Left lobe of liver (tissue), 2 donors: ENCODE measurements around the gene ADSS1. TPM values are rescaled to one million over a fixed set of nuclear protein-coding genes. Genes with fewer than 3 reads are reported as not detected.

ENCODE experiments used
- ATAC-seq: fragments of 200-7000 bp; cut with Tn5 transposase; one replicate; pipeline ENCODE4 v1.9.1; 2020; ENCODE audit warnings: mild to moderate bottlenecking, moderate library complexity
- DNase-seq: peaks from one replicate; pipeline ENCODE4 v3.0.0-alpha.2; 2020; ENCODE audit warnings: low spot score
- total RNA-seq: library from RNA; stranded (reverse); gene quantifications from one replicate; pipeline ENCODE4 v1.2.1, GENCODE V29; 2021
- donor health status: DM: no; HTN: no; CAD: no; lungs with moderate emphysema.
- donor health status: DM: no; HTN: yes; CAD: no.

ADSS1 gene
- total RNA-seq = 51.9 TPM

DNA sequence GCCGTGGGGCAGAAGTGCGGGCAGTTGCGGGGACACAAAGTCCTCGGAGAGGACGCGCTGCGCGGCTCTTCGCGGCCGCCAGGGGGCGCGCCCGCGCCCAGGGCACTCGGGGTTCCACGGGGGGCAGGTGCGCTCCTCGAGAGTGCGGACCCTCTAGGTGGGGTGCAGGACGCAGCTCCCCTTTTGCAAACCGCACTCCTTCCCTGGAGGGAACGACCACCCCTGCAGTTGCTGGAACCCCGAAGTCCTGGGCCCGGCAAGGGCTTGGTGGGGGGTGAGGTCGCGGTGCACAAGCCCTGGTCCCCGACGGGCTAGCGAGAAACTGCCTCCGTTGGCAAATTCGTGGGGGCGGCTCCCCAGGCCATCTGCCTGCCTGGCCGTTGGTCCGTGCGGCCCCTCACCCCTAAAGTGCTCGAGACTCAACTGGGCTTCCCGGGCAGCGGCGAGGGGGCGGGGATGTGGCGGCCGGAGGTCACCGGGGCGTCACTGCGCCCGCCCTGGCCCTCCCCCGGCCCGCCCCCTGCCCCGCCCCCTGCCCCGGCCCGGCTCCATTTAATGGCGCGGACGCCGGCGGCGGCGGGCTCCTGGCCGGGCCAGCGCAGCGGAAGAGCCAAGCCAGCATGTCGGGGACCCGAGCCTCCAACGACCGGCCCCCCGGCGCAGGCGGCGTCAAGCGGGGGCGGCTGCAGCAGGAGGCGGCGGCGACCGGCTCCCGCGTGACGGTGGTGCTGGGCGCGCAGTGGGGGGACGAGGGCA lies at the start of gene ADSS1:
ADSS1 (plus strand) TSS at position 579 of the 756 bp plus-strand sequence; CDS start at position 621, 42 bp downstream.
- ATAC-seq = peak; percentile 70
- DNase-seq = peak; percentile 89

DNA sequence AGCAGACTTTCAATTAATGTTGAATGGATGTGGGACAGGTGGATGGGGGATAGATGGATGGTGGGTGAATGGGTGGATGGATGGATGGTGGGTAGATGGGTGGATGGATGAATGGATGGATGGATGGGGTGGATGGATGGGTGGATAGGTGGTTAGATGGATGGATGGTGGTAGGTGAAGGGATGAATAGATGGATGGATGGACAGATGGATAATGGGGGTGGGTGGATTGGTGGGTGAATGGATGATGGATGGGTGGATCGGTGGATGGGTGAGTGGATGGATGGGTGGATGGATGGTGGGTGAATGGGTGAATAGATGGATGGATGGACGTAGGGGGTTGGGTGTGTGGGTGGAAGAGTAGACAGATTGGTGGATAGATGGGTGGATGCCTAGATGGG lies 48.6 kb upstream of the ADSS1 start:
- no peak for DNase-seq
- ATAC-seq = no peak

DNA sequence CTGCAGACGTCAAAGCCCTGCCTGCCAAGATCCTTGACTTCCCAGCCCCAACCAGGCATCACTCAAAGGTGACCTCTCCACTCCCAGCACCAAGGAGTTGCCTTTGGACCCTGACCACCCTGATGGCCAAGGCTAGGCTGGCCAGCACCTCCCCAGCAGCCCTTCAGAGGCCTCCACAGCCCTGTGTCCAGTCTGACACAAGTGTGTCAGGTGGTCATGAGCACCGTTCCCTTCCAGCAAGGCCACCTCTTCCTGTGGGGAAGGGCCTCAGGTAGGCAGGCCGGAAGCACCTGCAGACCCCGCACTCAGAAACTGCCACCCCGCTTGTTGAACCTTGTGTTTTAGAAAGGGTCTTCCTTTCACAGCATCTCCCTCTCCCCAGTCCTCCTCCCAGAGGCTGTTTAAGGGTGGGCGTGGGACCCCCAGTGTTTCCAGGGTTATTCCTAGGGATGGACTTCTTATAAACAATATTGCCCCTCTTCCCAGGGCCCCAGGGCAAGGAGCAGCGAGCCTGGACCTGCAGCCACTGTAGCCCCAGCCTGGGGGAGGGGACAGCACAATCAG lies 47.8 kb upstream of the ADSS1 start:
- ATAC-seq (no peak), DNase-seq (no peak)

DNA sequence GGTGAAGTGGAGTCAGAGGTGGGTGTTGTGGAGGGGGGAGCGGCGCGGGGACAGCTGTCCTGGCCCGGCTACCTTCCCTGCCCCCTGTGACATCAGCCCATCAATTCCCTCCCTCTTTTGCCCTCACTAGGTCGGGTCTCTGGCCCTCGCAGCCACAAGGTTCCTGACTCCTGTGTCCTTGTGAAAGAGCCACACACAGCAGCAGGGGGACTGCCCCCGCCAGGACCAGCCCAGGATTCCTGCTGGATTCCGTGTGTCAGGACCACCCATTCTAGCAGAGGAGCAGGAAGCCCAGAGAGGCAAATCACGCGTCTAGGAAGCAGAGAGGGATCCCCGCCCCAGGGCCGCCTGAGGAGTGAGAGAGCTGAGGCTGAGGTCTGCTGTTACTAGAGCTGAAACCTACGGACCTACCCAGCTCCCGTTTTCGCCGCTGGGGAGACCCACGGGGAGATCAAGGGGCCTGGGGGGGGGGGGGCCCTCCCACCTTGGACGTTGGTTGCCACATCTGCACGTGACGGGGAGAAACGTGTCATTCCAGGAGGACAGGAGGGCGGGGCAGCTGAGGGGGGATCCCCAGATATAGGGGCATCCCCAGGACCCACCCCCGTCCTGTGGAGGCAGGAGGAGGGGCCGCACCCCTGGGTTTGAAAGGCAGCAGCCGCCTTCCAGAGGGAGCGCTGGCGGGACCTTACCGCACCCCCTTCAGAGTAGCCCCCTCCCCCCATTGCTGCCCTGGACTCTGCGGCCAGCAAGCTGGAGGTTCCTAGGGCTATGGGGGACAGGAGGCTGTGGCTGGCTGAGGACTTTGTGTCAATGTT lies 47.1 kb upstream of the ADSS1 start:
- DNase-seq (no peak), ATAC-seq (no peak)

DNA sequence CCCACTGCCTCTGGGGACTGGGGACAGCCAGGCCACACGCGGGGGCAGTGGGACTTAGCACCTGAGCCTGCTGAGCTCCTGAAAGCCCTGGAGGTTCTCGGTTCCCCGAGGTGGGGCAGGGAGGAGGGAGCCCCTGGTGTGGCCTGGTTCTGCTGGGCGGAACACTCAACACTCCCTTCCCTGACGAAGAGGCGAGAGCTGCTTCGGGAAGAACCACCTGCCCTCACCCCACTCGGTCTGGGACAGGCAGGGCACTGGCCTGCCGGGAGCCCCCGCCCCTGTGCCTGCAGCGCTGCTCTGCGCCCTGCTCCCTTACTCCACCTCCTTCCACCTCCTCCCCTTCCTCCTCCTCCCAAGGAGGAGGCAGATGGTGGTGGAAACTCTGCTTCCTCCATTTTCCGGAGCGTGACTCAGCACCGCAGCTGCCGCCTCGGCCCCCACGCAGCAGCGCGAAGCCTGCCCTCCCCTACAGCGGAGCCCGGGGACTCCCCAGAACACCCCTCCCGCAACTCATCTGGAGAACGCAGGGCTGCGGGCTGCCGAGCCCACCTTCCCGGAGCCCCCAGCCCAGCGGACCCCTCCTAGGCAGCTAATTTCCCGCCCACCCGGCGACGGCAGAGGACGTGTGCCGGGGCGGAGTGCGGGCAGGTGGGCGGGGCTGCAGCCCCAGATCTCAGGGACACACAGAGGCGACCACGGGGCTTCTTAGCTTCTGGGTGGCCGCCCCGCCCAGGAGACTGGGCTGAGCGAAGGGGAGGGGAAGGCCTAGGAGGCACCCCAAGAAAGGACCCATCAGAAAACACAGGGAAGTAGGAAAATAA lies 46.3 kb upstream of the ADSS1 start:
- ATAC-seq (peak; percentile 52), DNase-seq (peak; percentile 61)

DNA sequence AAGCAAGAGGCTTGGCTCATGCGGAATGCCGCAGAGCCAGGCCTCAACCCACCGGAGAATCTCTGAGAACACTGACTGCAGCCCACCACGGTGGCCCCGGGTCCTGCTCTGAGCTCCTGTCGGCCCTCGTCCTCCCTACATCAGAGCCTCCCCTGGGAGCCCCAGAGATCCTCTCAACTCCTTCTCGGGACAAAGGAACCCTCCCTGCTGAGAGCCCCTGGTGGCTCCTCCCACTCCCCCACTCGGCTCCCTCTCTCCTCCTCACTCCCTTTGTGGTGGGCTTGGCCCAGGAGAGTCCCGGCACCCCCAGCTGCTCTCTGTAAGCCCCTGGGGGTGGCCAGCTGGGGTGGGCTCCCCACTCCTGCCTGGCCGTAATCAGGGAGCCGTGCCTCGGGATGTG lies 45.7 kb upstream of the ADSS1 start:
- DNase-seq = no peak

DNA sequence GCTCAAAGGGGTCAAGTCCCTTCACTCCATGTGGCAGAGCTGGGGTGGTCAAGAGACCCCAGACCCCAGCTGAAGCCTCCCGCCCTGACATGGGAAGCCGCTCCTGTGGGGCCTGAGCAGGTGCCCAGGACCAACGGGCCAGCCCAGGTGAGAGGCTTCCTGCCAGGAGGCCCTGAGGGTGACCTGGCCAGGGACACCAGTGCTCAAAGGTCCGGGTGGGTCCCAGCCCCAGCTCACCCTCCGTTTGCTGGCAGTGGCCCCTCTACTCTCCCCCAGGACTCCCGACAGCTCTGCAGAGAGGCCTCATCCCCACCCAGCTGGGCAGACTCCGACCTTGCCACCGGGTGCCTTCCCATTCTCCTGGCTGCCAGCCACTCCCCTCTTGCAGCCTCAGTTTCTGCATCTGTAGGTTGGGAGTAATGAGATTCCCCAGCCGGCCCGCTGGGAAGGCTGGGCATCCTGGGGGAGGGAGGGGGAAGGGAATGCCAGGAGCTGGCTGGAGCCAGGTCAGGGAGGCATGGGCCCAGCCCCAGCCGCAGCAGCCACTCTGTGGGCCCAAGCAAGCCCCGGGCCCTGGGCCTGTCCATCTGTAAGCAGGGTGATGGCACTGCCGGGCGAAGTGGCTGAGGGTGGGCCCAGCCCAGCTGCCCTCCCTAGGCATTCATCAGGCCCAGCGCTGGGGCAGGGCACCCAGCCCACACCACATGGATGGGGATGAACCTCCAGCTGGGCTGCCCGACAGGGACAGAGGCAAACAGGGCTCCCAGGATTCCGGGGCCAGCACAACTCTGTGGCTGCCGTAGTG lies 44.9 kb upstream of the ADSS1 start:
- DNase-seq (no peak), ATAC-seq (no peak)

More for the DNA sequence above, 45.7 kb upstream of the ADSS1 start:
- ATAC-seq = no peak

DNA sequence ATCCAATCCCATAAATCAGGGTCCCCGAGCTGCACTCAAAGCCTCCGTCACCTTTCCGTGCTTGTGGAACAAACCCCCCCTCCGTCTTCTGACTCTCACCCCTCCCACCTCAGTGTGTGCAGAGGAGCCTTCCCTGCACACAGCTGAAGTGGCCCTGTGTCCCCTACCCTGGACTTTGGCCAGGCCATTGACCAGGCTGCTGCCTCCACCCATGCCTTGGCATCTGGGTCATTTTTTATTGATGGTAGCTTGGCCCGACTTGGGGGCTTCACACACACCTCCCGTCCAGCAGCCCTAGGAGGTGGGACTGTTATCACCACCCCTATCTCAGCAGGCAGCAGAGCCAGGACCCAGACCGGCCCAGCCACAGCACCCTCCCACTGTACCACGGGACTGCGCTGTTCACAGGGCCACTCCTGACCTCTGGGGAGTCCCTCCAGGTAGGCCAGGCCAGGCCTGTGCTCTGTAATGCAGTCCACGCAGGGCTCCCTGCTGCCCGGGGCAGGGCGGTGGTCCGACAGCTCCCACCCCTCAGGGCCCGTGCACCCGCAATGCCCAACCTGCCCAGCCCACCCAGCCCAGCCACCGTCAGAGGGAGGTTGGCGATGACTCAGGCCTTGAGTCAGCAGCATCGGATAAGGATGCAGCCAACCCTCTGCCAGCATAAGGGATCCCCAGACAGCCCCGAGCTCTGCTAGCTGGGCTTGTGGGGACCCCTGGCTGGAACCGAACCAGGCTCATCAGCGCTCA lies 43.8 kb upstream of the ADSS1 start:
- peak; percentile 60 for DNase-seq
- peak; percentile 2 for ATAC-seq

DNA sequence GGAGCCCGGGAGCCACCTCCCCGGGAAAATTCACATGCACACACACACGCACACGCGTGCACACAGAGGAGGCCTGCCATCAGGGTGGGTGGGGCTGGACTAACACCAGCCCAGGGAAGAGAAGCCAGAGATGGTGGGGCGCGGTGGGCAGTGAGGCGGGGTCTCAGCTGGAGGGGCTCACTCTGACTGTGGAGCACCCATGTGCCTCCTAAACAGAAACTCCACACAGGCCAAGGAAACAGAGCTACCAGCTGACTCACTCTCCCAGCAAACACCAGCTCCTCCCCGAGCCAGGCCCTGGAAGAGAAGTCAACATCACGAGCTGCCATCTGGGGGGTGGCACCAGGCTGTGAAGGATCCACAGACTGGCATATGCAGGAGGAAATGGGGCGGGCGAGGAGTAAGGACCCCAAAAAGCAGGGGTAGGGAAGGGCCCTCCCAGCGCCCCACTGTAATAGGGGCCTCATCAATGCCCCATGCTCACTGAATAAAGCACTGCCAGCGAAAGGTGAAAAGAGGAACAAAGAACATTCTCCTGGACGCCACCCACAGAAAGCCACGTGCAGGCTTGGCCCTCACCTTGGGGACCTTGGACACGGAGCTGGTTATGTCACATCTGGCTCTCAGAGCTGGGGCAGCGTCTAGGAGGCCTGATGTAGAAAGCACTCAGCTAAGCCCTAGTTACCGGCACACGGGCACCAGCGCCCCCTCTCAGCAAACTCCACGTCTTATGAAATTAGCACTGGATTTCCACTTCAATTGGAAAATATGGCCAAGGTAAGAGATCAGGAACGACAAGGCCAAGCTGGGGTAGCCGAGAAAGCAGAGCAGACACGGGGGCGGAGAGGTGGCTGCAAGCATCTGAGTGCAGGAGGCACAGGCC lies 43.0 kb upstream of the ADSS1 start:
- peak; percentile 79 for ATAC-seq
- DNase-seq = peak; percentile 90

DNA sequence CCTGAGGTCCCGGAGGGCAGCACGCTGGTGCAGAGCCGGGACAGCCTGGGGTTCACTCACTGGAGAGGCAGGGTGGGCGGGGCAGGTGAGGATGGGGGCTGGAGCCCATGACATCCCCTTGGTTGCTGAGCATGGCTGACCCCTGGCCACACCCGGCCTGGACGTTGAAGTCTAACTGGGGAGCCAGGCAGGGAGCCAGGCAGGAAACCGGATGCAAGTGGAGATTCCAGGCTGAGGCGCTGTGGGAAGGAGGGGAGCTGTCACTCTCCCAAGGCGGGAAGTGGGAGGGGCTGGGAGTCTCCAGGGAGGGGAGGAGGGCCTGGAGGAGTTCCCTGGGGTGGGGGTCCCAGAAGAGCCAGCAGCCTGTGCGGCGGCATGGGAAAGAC lies 42.3 kb upstream of the ADSS1 start:
- peak; percentile 78 for DNase-seq

DNA sequence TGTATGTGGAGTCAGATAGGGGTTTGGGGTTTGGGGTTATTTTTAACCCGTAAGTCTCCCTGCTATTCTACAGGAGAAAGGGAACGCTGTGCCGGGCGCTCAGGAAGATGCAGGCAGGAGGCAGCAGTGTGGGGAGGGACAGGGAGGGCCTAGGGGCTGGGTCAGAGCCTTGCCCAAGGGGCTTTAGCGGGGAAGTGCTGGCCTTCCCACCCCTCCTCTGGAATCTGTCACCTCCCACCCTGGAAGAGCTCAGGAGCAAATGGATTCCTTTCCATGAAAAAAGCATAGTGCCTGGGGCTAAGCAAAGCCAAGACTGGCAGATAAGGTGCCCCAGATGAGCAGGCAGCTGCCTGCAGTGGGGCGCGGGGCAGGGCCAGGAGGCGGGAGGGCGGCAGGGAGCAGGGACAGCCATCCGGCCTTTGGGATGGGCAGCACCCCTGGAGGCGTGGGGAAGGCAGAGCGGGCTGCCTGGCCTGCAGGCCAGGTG lies 41.9 kb upstream of the ADSS1 start:
- ATAC-seq (no peak), DNase-seq (no peak)

More for the DNA sequence above, 42.3 kb upstream of the ADSS1 start:
- ATAC-seq = peak; percentile 39

DNA sequence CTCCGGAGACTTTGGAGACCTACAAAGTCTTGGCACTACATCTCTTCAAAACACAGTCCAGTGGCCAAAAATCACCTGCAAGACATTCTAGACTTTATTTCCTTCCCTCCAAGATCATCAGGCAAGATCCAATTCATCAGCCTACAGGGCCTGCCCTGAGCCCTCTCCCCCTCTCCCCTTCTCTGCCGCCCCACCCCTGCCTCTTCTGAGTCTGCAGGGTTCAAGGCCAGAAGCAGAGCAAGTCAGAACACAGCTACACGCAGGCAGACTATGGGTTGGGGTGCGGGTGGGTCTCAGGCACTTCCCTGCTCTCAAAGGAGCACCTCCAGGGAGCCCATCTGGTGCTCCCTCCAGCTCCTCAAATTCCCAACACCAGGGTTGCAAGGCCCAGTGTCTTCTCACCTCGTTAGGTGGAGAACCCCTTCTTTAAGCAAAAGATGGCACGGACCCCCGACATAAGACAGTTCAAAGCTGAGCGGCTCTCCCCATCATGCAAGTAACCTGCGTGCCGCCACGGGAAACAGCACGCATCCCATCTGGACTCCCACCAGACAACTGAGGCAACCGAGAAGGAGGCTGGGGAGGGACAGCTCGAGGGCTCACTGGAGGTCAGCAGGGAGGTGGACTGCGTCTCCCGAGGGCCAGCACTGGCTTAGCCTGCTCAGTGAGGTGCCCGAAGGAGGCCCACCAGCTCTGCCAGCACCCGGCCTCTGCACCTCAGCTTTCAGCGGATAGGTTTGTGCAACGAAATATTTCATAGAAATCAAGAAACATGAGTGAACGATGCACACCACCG lies 40.2 kb upstream of the ADSS1 start:
- DNase-seq = no peak
- ATAC-seq = no peak

DNA sequence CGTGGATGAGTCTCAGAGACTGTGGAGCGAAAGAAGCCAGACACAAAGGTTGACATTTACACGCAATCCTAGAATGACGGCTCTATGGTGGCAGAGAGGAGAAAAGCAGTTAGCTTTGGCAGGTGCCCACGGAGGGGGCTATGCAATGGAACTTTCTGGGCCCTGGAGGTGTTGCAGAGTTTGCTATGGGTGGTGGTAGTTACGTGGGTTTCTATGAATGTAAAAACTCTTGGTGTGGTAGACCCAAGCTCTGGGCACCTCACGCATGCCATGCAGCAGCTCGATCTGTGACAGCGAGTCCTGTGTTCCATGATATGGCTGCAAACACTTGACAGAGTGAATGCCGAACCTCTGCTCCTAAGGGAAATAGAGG lies 39.6 kb upstream of the ADSS1 start:
- no peak for ATAC-seq
- no peak for DNase-seq

DNA sequence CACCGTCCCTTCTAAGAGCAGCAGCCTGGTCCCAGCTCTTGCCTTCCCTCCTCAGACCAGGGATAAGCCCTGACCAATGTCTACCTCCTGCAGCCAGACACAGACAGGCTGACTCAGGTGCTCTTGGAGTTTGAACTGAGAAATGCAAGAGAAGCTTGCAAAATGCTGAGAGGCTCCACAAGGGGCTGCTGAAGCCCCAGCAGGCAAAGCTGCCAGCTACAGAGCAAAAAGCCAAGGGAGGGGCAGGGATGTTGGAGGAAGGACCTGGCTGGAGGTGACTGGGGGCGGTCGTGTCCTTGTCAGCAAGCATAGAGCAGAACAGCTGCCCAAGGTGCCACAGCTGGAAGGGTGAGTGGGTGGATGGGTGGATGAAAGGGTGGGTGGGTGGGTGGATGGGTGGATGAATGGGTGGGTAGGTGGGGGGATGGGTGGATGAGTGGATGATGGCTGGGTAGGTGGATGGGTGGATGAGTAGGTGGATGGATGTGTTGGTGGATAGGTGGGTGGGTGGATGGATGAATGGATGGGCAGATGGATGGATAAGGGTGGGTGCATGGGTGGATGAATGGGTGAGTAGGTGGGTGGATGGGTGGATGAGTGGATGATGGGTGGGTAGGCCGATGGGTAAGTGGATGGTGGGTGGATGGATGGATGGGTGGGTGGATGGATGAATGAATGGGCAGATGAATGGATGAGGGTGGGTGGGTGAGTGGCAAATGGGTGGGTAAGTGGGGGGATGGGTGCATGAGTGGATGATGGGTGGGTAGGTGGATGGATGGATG lies 38.6 kb upstream of the ADSS1 start:
- no peak for DNase-seq
- no peak for ATAC-seq

DNA sequence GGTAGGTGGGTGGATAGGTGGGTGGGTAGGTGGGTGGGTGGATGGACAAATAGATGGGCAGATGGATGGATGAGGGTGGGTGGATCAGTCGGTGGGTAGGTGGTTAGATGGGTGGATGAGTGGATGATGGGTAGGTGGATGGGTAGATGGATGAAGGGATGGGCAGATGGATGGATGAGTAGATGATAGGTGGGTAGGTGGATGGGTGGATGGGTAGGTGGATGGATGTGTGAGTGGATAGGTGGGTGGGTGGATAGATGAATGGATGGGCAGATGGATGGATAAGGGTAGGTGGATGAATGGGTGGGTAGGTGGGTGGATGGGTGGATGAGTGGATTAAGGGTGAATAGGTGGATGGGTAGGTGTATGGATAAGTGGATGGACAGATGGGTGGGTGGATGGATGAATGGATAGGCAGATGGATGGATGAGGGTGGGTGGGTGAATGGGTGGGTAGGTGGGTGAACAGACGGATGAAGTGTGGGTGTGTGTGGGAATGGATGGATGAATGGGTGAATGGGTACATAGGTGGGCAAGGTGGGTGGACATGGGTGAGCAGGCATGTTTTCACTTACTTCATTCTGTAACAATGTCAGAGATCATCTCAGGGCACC lies 37.9 kb upstream of the ADSS1 start:
- DNase-seq (no peak), ATAC-seq (no peak)
